DMS 273 treated with DMSO at 0.1 percent for 48 hours (cell line): ENCODE data around the gene KCTD5.

Source experiments
- DNase-seq: peaks from one replicate; lab custom pipeline; 2025; lab: John Stamatoyannopoulos, UW

KCTD5 gene

DNA sequence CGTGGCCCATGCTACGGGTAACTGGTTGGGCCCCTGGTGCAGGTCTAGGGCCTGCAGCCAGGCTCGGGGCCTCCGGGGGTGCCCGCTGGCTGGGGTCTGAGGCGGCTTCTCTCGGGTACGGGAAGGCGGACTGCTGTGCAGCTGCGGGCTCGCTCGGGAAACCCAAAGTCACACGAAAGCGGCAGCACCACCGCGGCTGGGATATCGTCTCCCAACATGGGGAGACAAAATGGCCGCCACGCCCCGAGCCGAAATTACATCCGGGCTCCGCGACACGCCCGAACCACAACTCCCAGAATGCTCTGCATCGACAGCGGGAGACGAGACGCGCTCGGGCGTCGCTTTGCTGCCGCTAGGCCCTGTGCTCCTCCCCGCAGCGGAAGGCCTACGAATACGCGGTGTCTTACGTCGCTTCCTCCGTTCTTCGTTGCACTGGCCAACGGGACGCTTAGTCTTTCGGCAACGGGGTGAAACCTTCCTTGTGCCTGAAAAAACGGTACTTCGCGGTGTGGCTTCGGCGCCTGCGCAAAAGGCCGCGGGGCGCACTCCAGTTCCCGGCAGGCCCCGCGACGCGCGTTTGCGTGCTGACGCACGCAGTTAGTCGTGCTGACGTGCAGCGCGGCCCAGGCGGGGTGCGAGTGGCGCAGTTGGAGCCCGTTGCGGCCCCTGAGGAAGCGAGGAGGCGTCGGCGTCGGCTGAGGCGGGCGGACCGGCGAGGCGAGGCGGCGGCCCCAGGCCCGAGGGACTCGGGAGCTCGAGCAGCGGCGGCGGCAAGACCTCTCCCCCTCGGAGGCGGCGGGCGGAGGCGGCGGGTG is 69.9 kb downstream of the KCTD5 start, which contains the start of gene SRRM2:
Gene SRRM2, plus strand, starts transcription at position 604 of the 815 bp plus-strand sequence. CDS start 3,727 bp downstream, outside the sequence.
- peak; percentile 87 for DNase-seq

DNA sequence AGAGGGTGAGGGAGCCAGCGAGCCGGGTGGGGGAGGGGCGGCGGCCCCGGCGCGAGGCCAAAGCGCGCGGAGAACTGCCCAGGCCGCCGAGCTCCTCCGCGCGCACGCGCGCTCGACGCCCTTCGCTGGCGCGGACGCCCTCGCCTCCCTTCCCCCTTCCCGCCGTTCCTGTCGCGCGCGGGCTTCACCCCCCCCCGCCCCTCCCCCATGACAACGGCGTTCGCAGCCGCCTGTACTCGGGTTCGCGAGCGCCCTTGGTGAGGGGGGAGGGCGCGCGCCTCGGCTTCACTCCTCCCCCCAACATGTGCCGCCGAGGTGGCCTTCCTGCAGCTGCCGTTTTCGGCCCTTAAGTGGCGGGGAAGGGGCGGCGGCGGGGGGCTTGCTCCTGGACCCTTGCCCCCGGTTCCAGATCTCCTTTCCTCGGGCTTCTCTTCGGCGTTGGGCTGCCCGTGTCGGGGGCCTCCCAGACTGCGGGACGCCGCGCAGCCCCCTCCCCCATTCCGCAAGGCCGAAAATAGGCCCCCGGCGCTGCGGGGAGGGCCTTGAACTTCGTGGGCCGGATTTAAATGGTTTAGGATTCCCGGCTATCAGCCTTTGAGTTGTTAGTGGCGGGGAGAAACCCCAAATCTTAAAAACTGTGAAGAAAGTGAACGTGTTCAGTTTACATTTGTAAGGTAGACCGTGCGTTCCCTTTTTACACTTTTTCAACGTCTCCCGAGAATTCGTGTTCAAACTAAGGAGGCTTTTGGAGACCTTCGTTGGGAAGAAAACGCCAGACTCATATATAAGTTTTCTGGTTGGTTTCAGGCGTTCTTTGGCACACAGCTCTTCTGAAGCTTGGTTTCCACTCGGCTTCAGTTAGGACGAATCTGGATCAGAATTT is 70.8 kb downstream of the KCTD5 start:
- peak; percentile 33 for DNase-seq

DNA sequence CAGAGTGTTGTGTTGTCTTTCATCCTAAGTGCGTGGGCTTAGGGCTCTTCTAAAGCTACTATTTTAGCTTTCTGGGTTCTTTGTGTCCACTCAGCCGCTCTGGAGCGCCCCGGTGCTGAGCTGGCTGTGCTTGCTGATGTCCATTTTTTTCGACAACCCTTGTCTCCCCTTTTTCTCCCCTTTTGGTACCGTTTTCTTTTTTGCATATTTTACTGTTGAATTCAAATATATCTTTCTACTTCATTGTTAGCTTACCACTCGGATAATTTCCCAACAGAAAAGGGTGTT is 71.4 kb downstream of the KCTD5 start:
- DNase-seq, result no peak

DNA sequence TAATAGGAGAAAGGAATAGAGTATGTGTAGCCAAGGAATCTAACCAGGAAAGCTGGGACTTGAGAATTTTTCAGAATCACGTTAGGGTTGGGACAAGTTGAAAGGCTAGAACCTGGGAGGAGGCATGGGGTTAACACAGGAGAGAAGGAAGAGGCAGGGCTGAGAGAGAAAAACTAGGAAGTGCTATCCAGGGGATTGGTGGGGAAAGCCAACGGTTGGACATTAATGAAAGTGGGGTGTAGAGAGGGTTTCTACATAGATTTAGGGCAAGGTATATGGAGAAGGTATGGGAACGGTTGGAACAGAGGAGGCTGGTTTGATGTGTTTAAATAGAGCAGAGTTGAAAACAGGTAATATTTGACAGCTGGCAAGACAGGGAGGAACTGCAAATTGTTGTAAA is 72.8 kb downstream of the KCTD5 start:
- DNase-seq, result no peak

DNA sequence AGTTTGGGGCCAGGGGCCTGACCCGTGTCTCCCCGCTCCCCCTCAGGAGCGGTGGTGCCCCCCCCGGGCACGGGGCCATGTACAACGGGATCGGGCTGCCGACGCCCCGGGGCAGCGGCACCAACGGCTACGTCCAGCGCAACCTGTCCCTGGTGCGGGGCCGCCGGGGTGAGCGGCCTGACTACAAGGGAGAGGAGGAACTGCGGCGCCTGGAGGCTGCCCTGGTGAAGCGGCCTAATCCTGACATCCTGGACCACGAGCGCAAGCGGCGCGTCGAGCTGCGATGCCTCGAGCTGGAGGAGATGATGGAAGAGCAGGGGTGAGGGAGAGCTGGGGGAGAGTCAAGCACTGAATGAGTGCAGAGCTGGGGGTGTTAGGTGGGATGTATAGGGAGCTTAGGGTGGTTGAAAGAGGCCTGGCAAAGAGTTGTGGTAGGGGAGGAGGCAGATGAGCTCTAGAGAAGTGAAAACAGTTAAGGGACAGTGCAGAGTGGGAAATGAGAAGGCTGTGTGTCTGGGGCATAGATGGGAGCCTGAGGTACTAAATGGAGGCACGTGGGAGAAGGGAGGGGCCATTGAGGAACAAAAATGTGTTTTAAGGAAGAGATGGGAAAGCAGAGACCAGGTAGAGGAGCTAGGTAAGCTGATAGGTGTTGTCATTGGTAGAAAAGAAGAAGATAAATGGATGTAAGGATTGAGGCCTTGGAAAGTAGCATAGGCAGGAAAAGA is 74.1 kb downstream of the KCTD5 start:
- no peak for DNase-seq

DNA sequence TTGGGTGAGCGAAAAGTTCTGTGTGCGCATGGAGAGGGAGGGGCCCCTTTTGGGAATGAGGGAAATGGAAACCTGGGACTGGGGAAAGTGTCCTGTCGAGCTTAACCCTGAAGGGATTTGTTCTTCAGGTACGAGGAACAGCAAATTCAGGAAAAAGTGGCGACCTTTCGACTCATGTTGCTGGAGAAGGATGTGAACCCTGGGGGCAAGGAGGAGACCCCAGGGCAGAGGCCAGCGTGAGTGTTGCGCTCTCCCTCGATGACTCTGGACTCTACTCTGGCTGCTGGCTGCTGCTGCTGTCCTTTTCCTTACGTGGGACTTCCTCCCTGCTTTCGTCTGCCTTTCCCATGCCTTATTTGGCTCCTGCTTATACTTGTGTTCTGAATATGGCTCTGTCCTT is 75.0 kb downstream of the KCTD5 start:
- DNase-seq, result no peak
